ENCODE data around the gene TMEM125. TPM values are rescaled to one million over a fixed set of nuclear protein-coding genes. Genes with fewer than 3 reads are reported as not detected.

Gene TMEM125
- total RNA-seq, 2 donors from 2014 or later, result 59.8 to 80.0 TPM

DNA sequence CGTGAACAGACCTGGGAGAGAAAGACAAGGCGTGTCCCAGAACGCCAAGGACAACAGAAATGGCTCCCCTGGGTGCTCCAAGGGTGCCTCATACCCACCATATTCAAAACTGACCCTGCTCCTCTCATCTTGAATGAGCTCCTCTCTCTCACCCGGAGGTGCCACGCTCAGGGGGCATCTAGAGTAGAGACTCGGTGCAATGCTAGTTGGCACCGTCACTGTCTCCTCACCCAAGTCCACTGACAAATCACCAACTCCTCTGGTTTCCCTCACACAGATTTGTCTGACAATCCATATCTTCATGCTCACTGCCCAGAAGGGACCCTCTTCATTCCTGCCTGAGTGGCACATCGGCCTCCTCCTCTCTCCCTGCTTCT lies 5.0 kb downstream of the TMEM125 start:
- no peaks in the 10 kb centered on the region for H3K36me3 ChIP-seq
- no peaks in the 10 kb centered on the region for H3K27me3 ChIP-seq
- no peak overlapping the region for H3K27ac ChIP-seq
- no peak overlapping the region for H3K9ac ChIP-seq (ENCODE audit: low read depth in 2 of 2, low read length in 2 of 2)
- H3K4me3 ChIP-seq, result no peak overlapping the region
- TF ChIP-seq, protein P1, sequence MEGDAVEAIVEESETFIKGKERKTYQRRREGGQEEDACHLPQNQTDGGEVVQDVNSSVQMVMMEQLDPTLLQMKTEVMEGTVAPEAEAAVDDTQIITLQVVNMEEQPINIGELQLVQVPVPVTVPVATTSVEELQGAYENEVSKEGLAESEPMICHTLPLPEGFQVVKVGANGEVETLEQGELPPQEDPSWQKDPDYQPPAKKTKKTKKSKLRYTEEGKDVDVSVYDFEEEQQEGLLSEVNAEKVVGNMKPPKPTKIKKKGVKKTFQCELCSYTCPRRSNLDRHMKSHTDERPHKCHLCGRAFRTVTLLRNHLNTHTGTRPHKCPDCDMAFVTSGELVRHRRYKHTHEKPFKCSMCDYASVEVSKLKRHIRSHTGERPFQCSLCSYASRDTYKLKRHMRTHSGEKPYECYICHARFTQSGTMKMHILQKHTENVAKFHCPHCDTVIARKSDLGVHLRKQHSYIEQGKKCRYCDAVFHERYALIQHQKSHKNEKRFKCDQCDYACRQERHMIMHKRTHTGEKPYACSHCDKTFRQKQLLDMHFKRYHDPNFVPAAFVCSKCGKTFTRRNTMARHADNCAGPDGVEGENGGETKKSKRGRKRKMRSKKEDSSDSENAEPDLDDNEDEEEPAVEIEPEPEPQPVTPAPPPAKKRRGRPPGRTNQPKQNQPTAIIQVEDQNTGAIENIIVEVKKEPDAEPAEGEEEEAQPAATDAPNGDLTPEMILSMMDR (IDR thresholded peaks at IDR 0.05), result no peak
- DNase-seq, result no peak
- no peaks in the 10 kb centered on the region for H3K9me3 ChIP-seq
- no peaks in the 10 kb centered on the region for H3K4me1 ChIP-seq
- intact Hi-C loops (cut with DNase I), result no loop called here

DNA sequence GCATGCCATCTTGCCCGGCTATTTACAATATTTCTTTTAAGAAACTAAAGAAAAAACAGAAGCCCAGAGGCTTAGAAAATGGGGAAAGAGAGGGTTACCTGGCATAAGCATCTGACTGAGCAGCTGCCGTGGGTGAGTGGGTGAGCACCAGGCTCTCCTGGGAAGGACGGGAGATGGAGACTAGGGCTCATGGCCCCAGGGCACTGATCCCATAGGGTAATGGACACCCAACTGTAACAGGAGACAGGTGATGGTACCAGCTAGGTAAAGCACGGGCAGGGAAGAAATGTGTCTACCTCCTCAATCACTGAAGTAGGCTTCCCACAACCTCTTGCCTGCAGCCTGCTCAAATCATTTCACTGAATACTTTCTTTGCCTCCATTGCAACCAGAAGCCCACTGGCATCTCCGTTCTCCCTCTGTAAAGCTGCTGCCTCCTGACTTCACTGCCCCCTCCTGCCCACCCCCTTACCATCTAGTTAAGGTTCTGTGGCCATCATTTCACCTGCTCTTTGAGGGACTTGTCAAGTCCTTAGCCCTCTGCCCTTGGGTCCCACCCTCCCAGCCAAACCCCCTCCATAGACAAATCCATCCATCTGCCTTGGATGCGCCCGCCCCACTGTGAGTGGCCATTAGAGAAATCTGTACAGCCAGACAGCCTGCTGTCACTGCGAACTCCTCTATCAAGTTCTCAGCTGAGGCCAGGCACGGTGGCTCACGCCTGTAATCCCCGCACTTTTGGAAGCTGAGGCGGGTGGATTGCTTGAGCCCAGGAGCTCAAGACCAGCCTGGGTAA lies 6.2 kb downstream of the TMEM125 start:
- Histone ChIP-seq H3K27me3 (no peaks in the 10 kb centered on the region), H3K4me1 (no peaks in the 10 kb centered on the region), H3K4me3 (no peak overlapping the region), H3K9me3 (no peaks in the 10 kb centered on the region), H3K27ac (no peak overlapping the region), H3K36me3 (no peaks in the 10 kb centered on the region), H3K9ac (ENCODE audit: low read depth in 2 of 2, low read length in 2 of 2) (no peak overlapping the region)
- no peak for DNase-seq
- intact Hi-C loops (cut with DNase I), result no loop called here
- TF ChIP-seq, protein P1 (IDR thresholded peaks at IDR 0.05), result no peak

DNA sequence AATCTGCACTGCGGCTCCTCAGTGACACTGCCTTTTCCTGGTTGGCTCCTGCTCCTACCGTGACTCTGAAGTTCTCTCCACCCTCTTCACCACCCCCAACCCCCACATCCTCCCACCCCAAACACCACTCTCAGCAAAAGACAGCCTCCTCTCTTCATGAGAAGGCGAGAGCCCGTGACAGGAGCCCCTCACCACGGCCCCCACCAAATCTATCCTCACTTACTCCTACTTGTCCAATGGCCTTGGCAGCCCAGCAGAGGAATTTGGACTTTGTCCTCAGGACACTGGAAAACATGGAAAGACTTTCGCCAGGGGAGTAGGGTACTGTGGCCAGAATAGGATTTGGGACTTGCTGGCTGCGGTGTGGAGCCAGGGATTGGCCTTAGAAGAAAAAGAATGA lies 6.9 kb downstream of the TMEM125 start:
- TF ChIP-seq, protein P1 (IDR thresholded peaks at IDR 0.05), result no peak
- Histone ChIP-seq H3K36me3 (no peaks in the 10 kb centered on the region), H3K27ac (no peak overlapping the region), H3K27me3 (no peaks in the 10 kb centered on the region), H3K4me1 (no peaks in the 10 kb centered on the region), H3K9ac (ENCODE audit: low read depth in 2 of 2, low read length in 2 of 2) (no peak overlapping the region), H3K4me3 (no peak overlapping the region), H3K9me3 (no peaks in the 10 kb centered on the region)
- DNase-seq, result no peak
- intact Hi-C loops (cut with DNase I), result no loop called here

DNA sequence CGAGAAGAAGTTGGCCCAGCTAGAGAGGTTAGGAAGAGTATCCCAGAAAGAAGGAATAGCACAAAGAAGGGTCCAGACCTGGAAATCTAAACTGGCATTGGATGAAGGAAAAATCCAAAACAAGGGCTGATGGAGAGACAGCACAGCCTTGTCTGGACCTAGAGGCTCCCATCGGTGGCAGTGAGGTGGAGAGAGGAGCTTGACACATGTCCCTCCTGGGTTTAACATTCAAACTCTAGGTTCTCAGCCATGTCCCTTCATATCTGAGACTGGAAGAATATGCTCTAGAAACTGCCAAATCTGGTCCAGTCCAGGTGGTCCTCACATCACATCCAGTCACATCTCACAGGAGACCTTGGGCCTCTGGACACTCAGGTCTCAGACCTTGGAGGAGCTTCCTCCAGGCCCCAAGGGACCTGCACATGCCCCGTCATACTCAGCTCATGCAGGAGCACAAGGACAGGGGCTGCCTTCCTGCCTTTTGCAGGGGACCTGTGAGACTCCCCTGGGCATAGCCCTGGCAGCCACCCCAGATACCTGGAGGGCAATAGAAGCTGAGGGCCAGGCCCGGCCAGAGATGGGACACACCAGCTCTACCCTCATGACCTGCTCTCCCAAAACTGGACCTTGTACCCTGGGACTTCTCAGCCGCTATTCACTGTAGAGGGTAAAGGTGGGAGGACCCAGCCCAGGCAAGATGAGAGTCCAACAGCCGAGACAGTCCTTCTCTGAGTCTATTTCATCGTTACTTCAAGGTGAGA lies 7.5 kb downstream of the TMEM125 start:
- Histone ChIP-seq H3K4me3 (no peak overlapping the region), H3K4me1 (no peaks in the 10 kb centered on the region), H3K27me3 (no peaks in the 10 kb centered on the region), H3K36me3 (no peaks in the 10 kb centered on the region), H3K9ac (ENCODE audit: low read depth in 2 of 2, low read length in 2 of 2) (no peak overlapping the region), H3K27ac (no peak overlapping the region), H3K9me3 (no peaks in the 10 kb centered on the region)
- intact Hi-C loops (cut with DNase I), result no loop called here
- DNase-seq, result no peak
- TF ChIP-seq, protein P1 (IDR thresholded peaks at IDR 0.05), result no peak

DNA sequence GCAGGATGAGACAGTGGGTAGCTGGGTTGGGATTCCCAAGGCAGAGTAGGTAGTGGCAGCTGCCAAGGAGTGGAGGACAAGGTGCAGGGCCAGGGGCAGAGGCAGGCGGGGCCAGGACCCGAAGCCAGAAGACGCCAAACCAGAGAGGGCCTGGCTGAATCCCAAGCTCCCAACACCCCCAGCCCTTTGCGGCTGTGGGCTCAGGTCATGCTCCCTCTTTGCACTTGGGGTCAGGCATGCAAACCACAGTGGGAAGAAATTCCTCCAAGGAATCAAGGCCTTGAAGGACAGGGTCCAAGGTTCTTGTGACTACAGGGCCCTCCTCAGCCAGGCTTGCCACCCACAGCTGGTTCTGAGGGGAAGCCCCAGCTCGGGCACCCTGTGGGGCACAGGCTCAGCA lies 9.4 kb downstream of the TMEM125 start:
- H3K4me3 ChIP-seq, result no peak overlapping the region
- no peak overlapping the region for H3K27ac ChIP-seq
- no peaks in the 10 kb centered on the region for H3K36me3 ChIP-seq
- no peaks in the 10 kb centered on the region for H3K27me3 ChIP-seq
- TF ChIP-seq, protein P1 (IDR thresholded peaks at IDR 0.05), result no peak
- H3K9me3 ChIP-seq, result no peaks in the 10 kb centered on the region
- H3K4me1 ChIP-seq, result no peaks in the 10 kb centered on the region
- no peak overlapping the region for H3K9ac ChIP-seq (ENCODE audit: low read depth in 2 of 2, low read length in 2 of 2)
- DNase-seq, result no peak
- intact Hi-C loops (cut with DNase I), result no loop called here
